Measurements from ENCODE around the gene SCGB2B2. TPM values are rescaled to one million over a fixed set of nuclear protein-coding genes. Genes with fewer than 3 reads are reported as not detected.

Gene SCGB2B2
- total and polyA plus RNA-seq, 2 of the 4 experiments (the other 2 are of a cell fraction) = not detected

DNA sequence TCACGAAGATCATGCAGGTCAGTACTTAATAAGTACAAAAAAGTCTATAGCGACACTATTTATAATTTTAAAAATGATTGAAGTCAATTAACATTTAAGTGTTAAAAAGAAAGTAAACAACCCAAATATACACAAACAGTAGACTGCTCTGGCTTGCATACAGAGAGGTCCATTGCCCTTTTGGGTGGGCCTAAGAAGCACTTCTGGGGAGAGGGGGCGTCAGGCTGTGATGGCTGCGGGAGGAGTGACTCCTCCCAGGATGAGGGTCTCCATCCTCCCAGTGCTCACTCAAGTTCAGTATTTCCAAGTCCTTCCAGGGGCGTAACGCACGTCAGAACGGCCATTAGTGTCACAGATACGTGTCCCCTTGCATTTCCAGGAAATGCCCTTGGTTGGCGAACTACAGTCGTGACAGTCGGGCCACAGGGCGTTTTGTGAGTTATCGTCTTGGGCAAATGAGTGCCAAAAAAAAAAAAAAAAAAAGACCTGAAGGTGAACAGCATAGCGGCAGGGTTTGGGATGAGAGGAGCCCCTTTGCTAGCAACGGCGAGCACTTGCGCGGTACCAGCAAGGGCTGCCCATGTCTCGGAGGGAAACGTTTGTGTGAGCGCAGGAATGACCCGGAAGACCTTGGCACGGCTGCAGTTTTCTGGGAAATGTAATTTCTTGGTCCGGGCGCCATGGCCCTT is at the start of gene SCGB2B2 (continued):
- TF ChIP-seq RCOR1 (IDR thresholded peaks at IDR 0.05; ENCODE audit: insufficient replicate concordance, low read length) = no peak
- no peak for TF ChIP-seq POLR2A (IDR thresholded peaks at IDR 0.05; ENCODE audit: low read depth, low read length)
- TF ChIP-seq RFX5 (IDR thresholded peaks at IDR 0.05; ENCODE audit: low read depth, low read length) = no peak
- TF ChIP-seq CHD1 (IDR thresholded peaks at IDR 0.05; ENCODE audit: low read depth, low read length) = no peak
- no peak for TF ChIP-seq BHLHE40 (IDR thresholded peaks at IDR 0.05; ENCODE audit: low read depth, low read length)

GRCh38 chr19:34725400-34725799 is 48.4 kb upstream of the SCGB2B2 start:
- POLR2A ChIA-PET (ENCODE audit: unreplicated experiment) = no interaction called here
- in situ Hi-C loops (cut with MboI; ENCODE audit: low sequenced_read_pairs) = no loop called here
- H3K14ac ChIP-seq (replicated peaks; ENCODE audit: low read depth, low read length) = no peak overlapping the region
- no peak overlapping the region for H2BK120ac ChIP-seq (ENCODE audit: low read depth, low read length)
- TF ChIP-seq POLR2A (IDR thresholded peaks at IDR 0.05; ENCODE audit: low read depth, low read length) (no peak), MAZ (IDR thresholded peaks at IDR 0.05; ENCODE audit: borderline replicate concordance, low read depth, low read length) (no peak), RFX5 (IDR thresholded peaks at IDR 0.05; ENCODE audit: low read depth, low read length) (no peak)
- no peaks in the 10 kb centered on the region for H3K36me3 ChIP-seq (ENCODE audit: control insufficient read depth, insufficient read depth, low read length)
- H3K9ac ChIP-seq (ENCODE audit: low read depth, low read length) = no peak overlapping the region
- H3K27ac ChIP-seq (ENCODE audit: insufficient read depth, low read length) = no peak overlapping the region
- no peaks in the 10 kb centered on the region for H4K20me1 ChIP-seq (ENCODE audit: insufficient read depth, low read length)
- H2AK5ac ChIP-seq (ENCODE audit: low read depth, low read length) = no peak overlapping the region
- H2BK5ac ChIP-seq (ENCODE audit: low read depth, low read length, poor library complexity, severe bottlenecking) = no peak overlapping the region
- H3K4ac ChIP-seq (ENCODE audit: low read depth, low read length) = no peak overlapping the region
- H3K4me1 ChIP-seq (ENCODE audit: control insufficient read depth, insufficient read depth, low read length) = no peaks in the 10 kb centered on the region
- no peak overlapping the region for H3K18ac ChIP-seq (ENCODE audit: low read depth, low read length)
- H3K23ac ChIP-seq (ENCODE audit: low read depth, low read length) = no peak overlapping the region
- no TSS peak for BruUV-seq (replicated peaks)
- no peak overlapping the region for H4K8ac ChIP-seq (ENCODE audit: low read depth in 2 of 2, low read length in 2 of 2)
- no peak overlapping the region for H3K56ac ChIP-seq (ENCODE audit: extremely low read depth, insufficient read depth, low read length)
- H2BK15ac ChIP-seq (ENCODE audit: low read depth, low read length) = no peak overlapping the region
- no peak overlapping the region for H2AFZ ChIP-seq (replicated peaks; ENCODE audit: low read length, poor library complexity)
- dilution Hi-C loops (cut with HindIII; ENCODE audit: low sequenced_read_pairs, unreplicated experiment) = no loop called here
- no peaks in the 10 kb centered on the region for H3K9me1 ChIP-seq (ENCODE audit: insufficient read depth, low read length)
- no peaks in the 10 kb centered on the region for H3K9me3 ChIP-seq (ENCODE audit: control insufficient read depth, insufficient read depth, low read length)
- no peak for DNase-seq
- no peak for ATAC-seq (ENCODE audit: low read depth)
- no peak overlapping the region for H2BK20ac ChIP-seq (ENCODE audit: low read depth, low read length)
- WGBS, 2 experiments (ENCODE audit: extremely low coverage in 2 of 2, insufficient read length in 1 of 2) = no CpG with 5 or more reads among the region's 6 CpGs
- H2AK9ac ChIP-seq (replicated peaks; ENCODE audit: low read depth, low read length, poor library complexity) = no peak overlapping the region
- intact Hi-C loops (cut with micrococcal nuclease) = no loop called here
- no peak overlapping the region for H4K5ac ChIP-seq (ENCODE audit: low read depth, low read length)
- CTCF ChIA-PET = no interaction called here
- peaks cover 6% of the 10 kb centered on the region for H3K27me3 ChIP-seq (ENCODE audit: control insufficient read depth, insufficient read depth, low read length)
- H3K4me2 ChIP-seq (ENCODE audit: low read depth, low read length) = no peak overlapping the region
- no peak overlapping the region for H4K91ac ChIP-seq (ENCODE audit: insufficient read depth, low read depth, low read length)
- H3K79me1 ChIP-seq (ENCODE audit: low read depth in 1 of 2, low read length in 2 of 2) = no peaks in the 10 kb centered on the region
- no peak overlapping the region for H3K4me3 ChIP-seq (ENCODE audit: insufficient read depth, low read depth, low read length)

Measured in IMR-90 (cell line).